A172 (cell line): ENCODE measurements around the gene HHATL. TPM values are rescaled to one million over a fixed set of nuclear protein-coding genes. Genes with fewer than 3 reads are reported as not detected.
"Not testable (repeated sequence)": the region's sequence is repeated elsewhere in the genome, so short reads cannot be mapped to it uniquely, and the experiment has no call there.

Experiments
- DNase-seq: peaks from one replicate; pipeline ENCODE4 v3.0.0-alpha.2; 2015; ENCODE audit warnings: low spot score
- total RNA-seq: library from RNA; depleted of rRNA; stranded (reverse); fragments of >200 nt; shearing (Covaris generic); gene quantifications from 2 replicates; pipeline ENCODE4 v1.2.3, GENCODE V29; 2014

HHATL gene
- total RNA-seq, 1 experiment from 2014 or later: not detected

DNA sequence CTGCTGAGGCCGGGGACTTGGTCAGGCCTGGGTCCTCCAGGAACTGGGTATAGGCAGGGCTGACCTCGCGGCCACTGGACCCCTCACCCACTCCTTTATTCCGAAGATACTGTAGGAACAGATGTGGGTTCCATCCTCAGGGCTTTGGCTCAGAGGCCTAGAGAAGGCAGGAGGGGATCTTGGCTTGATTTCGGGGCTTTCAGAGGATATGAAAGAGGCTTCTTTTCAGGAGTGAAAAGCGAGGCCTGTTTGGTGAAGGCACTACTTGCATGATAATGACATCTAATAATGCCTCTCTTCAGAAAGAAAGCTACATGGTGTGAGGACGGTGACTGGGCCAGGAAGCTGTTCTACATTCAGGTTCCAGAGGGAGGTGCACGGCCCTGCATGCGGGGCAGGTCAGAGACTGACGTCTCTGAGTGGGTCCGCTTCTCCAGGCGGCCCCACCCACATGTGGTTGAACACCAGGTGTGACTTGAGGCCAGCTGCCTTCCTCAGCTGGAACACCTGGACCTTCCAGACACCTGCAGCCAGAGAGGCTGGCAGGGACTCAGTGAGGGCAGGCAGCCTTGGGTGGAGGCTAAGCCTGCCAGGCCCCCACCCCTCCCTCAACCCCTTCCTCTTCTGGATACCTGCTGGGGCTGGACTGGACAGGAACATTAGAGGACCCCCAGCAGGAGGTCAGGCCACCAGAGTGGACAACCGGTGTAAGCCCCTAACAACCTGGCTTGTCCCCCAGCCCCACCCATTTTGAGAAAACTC, 31.1 kb upstream of the HHATL start:
- no peak for DNase-seq

DNA sequence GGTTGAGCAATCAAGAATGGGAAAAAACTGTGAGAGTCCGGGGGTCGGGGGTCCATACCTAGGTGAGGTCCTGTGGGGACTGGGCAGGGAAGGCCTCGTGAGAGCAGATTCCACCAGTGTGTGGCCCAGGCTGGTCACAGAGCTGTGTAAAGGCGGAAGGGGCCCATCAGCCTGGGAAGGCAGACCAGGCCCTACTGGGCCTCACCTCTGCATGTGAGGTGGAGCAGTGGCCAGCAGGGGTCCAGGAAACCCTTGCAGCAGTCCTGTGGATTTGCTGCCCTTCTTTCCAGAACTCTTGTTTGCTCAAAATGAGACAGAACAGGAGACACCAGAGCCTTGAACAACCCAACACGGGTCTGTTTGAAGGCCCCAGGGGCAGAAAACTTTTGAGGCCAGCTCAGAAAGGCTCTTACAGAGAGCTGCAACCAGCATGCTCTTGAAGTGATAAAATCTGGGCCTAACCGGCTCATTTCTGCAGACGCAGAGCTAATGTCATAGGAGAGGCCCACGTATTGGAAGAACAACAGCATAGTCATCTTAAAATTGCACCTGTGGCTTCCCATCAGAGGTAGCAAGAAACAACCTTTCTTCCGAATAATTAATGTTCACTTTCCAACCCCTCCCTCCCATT, 30.3 kb upstream of the HHATL start:
- DNase-seq: no peak

GRCh38 chr3:42732196-42732828, 29.7 kb upstream of the HHATL start:
- DNase-seq: no peak

DNA sequence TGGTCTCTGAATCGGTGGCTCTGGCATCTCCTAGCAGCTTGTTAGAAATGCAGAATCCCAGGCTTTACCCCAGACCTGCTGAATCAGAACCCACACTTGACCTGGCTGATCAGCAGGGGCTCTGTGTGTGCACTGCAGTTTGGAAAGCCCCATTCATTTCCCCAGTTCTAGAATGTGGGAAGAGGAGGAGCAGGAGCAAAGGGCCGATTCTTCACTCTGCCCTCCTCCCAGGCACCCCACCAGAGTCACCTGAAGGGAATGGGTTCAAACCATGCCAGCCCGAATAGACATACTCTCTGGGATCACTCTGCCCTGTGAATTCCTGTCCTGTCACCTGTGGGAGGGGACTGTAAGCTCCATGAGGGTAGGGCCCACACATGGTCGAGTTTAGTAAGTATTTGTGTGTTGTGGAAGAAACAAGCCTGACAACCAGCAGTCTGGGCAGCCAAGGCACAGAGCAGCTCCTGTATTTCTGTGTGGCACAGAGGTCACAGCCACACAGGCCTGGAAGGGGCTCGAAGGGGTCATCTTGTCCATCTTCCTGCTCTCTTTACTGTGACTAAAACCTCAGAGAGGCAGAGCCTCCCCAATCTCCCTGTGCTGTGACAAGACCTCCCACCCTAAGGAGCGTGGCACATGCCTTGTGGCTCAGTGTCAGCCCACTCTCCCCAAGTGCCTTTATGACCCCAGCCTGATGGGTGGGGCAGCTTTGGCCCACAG, 29.0 kb upstream of the HHATL start:
- DNase-seq: no peak

GRCh38 chr3:42730706-42731420, 28.3 kb upstream of the HHATL start:
- DNase-seq: no peak

DNA sequence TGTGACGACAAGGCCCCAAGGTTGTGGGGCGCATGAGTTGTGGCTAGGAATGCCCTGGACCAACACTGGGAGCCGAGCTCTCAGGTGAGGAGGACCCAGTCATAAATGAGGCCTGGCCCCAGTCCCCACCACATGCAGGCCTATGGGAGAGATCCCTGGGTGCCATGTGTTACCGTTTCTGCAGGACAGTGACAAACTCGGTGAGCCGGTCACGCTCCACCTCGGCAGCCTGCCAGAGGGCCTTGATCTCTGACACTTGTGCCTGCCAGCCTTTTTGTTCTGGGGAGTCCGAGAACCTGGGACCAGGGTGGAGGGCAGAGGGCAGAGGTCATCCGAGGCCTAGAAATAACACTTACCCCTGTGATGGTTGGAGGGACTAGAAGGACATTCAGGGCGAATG, 27.7 kb upstream of the HHATL start:
- DNase-seq: no peak

DNA sequence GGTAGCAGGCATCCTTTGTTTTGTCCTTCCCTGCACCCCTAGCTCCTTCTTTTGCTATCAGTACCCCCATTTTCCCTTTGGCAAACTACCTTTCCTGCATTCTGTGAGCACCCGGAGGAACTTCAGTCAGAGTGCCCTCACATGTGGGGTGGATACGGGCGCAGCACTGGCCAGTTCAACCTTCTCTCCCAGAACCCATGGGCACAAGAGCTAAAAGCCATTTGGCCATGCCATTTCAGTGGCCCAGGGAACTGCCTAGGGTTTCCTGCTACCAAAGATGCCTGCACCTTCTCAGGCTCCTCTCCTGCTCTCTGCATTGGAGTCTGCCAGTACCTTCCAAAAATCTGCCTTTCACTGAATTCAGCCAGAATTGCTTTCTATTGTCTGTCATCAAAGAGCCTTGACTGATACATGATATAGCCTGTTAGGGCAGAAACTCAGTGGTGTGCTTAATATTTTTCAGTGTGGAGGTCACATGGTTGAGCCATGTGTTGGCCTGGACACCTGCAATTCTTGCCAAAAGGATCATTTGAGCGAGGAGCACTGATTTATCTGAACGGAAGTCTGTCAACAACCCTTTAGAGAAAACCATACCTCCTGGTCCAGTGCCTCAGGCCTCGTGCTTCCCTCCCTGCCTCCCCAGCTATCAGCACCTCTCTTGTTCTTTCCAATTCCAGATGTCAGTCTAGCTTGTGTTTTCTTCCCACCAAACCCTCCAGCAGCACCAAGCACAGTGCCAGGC, 27.0 kb upstream of the HHATL start:
- DNase-seq: no peak

GRCh38 chr3:42728668-42729364, 26.2 kb upstream of the HHATL start:
- no peak for DNase-seq

DNA sequence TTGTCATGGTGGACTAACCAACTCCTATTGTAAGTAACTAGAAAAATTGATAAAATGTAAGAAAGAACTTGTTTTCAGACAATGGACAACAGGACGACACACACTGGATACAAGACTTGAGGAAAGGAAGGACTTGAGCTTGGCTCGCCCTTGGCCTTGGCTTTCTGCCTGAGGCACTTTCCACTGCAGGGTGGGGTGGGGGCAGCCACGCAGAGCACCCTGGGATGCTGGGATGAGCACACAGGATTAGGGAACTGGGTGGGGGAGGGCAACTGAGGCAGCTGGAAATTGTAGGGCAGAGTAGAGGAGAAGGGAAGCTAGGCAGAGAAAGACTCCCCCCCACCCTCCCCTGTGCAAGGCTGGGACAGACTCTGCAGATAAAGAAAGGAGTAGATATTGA, 25.5 kb upstream of the HHATL start:
- DNase-seq: no peak

DNA sequence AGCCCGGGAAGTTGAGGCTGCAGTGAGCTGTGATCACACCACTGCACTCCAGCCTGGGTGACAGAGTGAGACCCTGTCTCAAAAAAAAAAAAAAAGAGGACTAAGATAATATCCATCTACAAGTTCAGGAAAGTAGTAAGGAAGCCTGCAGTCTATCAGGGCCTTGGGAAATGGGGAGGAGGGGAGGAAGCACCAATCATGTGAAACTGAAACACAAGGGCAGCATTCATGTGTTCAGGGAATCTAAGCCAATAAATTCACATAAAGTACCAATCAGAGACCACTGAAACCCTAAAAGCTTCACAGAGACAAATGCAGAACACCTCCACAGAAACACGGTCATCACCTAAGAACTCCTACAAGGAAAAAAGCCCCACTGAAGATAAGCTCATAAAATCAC, 22.9 kb upstream of the HHATL start:
- DNase-seq: no peak

GRCh38 chr3:42723219-42723618, 20.6 kb upstream of the HHATL start:
- DNase-seq: no peak

GRCh38 chr3:42722442-42722841, 19.8 kb upstream of the HHATL start:
- DNase-seq: not testable (repeated sequence)

DNA sequence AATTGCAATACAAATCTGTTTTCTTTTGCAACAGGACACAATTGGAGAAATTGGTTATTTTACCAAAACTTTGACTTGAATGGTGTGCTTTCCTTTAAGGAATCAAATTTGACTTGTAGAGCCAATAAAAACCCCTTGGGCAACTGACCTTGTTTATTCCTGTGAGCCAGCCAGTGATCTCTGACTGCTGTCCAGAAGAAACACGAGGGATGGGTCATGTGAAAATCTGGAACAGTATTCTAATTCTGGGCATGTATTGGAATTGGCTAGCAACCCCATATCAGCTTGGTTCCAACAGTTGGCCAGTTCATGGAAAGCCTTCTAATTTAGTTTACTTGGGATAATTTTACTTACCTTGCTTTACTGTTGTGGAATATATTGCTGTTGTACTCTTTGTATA, 19.1 kb upstream of the HHATL start:
- DNase-seq: no peak

- no peak for DNase-seq
Measured at GRCh38 chr3:42720126-42720525, 17.5 kb upstream of the HHATL start.

DNA sequence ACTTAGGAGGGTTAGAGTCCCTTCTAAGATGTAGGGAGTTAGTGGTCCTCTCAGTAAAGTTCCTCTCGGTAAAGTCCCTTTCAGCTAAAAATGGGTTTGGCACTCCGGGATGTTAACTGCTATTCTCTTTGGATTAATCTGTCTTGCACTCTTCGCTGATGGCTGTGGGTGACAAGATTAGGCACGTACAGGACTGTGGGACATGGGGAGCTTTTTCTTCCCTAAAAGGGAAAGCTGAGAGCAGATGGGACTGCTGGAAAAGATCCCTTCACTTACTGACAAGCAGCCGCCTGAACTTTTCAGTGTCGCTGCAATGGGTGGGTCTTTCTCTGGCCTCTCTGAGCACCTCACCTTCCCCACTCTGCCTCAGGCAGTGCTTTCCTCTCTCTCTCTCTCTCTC, 16.4 kb upstream of the HHATL start:
- DNase-seq: no peak

DNA sequence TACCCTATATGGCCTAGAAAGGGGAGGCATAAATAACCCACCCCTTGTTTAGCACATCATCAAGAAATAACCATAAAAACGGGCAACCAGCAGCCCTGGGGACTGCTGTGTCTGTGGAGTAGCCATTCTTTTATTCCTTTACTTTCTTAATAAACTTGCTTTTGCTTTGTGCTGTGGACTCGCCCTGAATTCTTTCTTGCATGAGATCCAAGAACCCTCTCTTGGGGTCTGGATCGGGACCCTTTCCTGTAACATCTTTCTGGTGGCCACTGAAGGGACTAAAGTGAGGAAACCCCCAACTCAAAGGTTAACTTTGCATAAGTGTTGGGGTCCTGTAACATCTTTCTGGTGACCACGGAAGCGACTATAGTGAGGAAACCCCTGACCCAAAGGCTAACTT, 15.7 kb upstream of the HHATL start:
- no peak for DNase-seq

DNA sequence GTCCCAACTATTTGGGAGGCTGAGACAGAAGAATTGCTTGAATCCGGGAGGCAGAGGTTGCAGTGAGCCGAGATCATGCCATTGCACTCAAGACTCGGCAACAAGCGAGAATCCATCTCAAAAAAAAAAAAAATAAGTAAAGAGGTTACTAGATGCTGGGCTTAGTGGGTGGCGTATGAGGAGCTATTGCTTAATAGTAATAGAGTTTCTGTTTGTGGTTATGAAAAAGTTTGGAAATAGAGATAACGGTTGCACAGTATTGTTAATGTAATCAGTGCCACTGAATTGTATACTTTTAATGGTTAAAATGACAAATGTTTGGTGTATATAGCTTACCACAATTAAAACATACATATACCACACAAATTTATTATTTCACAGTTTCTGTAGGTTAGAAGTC, 14.7 kb upstream of the HHATL start:
- no peak for DNase-seq

DNA sequence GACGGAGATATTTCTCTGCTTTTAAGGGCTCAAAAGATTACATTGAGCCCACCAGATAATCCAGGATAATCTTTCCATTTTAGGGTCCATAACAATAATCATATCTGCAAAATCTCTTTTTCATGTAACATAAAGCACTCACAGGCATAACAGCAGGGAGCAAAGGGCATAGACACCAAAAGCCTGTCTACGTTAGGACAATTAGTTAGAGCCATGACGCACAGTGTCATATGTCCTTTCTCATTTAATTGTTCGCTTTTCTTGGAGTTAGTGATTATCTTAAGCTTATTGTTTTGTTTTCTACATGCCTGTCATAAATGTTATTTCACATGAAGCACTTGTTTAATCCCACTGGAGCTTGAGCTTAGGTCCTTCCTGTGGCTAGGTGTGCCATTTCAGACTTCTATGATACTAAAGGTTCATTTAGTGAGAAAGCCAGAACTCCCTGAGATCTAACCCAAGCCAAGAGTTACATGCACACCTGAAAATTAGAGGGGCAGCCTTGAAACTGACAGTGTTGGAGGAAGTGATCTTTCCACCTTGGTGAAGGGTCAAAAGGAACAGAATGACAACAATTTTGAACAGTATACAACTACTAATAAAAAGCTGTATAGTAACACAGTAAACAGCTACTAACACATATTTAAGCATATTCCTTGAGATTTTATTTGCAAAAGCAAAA, 11.7 kb upstream of the HHATL start:
- no peak for DNase-seq

GRCh38 chr3:42713747-42714146, 11.1 kb upstream of the HHATL start:
- DNase-seq: no peak
